Measurements from ENCODE around the gene LRRC63. TPM values are rescaled to one million over a fixed set of nuclear protein-coding genes. Genes with fewer than 3 reads are reported as not detected.

LRRC63 gene
- total and polyA plus RNA-seq, 2 of the 4 experiments (the other 2 are of a cell fraction), result not detected

DNA sequence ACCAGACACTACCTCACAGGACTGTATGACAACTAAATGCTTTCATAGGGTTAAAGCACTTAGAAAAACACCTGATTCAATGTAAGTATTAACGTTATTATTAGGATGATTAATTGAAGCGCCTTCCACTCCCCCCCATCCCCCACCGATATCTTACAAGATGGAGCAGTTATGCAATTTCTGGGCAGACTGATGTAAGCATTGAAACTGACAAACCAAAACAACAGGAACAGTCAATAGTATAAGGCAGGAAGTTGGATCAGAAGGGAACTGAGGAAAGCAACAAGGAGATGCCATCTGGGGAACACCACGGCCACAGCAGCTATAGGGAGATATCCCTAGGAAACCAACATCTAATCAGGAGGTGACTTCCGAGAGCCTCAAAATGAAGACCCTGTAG is 33.6 kb upstream of the LRRC63 start:
- Histone ChIP-seq H3K14ac (replicated peaks; ENCODE audit: low read depth, low read length) (no peak overlapping the region), H3K18ac (ENCODE audit: low read depth, low read length) (no peak overlapping the region), H3K4me2 (ENCODE audit: low read depth, low read length) (no peak overlapping the region), H3K9ac (ENCODE audit: low read depth, low read length) (no peak overlapping the region), H2BK120ac (ENCODE audit: low read depth, low read length) (no peak overlapping the region), H2BK15ac (ENCODE audit: low read depth, low read length) (no peak overlapping the region), H4K5ac (ENCODE audit: low read depth, low read length) (no peak overlapping the region), H3K56ac (ENCODE audit: extremely low read depth, insufficient read depth, low read length) (no peak overlapping the region), H3K4me1 (ENCODE audit: control insufficient read depth, insufficient read depth, low read length) (no peaks in the 10 kb centered on the region), H3K23ac (ENCODE audit: low read depth, low read length) (no peak overlapping the region), H2BK20ac (ENCODE audit: low read depth, low read length) (no peak overlapping the region), H3K36me3 (ENCODE audit: control insufficient read depth, insufficient read depth, low read length) (no peaks in the 10 kb centered on the region), H3K27ac (ENCODE audit: insufficient read depth, low read length) (no peak overlapping the region), H3K79me1 (ENCODE audit: low read depth in 1 of 2, low read length in 2 of 2) (no peaks in the 10 kb centered on the region), H3K27me3 (ENCODE audit: control insufficient read depth, insufficient read depth, low read length) (peaks cover 4% of the 10 kb centered on the region; the same call in 1 of the 2 replicates), H4K8ac (ENCODE audit: low read depth in 2 of 2, low read length in 2 of 2) (no peak overlapping the region), H3K9me1 (ENCODE audit: insufficient read depth, low read length) (no peaks in the 10 kb centered on the region), H3K4me3 (ENCODE audit: insufficient read depth, low read depth, low read length) (no peak overlapping the region), H2AFZ (replicated peaks; ENCODE audit: low read length, poor library complexity) (no peak overlapping the region), H2BK5ac (ENCODE audit: low read depth, low read length, poor library complexity, severe bottlenecking) (no peak overlapping the region), H3K9me3 (ENCODE audit: control insufficient read depth, insufficient read depth, low read length) (no peaks in the 10 kb centered on the region), H4K91ac (ENCODE audit: insufficient read depth, low read depth, low read length) (no peak overlapping the region), H3K4ac (ENCODE audit: low read depth, low read length) (no peak overlapping the region), H4K20me1 (ENCODE audit: insufficient read depth, low read length) (no peaks in the 10 kb centered on the region), H2AK5ac (ENCODE audit: low read depth, low read length) (no peak overlapping the region), H2AK9ac (replicated peaks; ENCODE audit: low read depth, low read length, poor library complexity) (no peak overlapping the region)
- WGBS, 2 experiments (ENCODE audit: extremely low coverage in 2 of 2, insufficient read length in 1 of 2), result no CpG with 5 or more reads among the region's 5 CpGs
- dilution Hi-C loops (cut with HindIII; ENCODE audit: low sequenced_read_pairs, unreplicated experiment), result no loop called here
- no TSS peak for BruUV-seq (replicated peaks)
- ChIA-PET CTCF (interaction anchor here (1.4 kb wide), 1 partner anchor 17 kb away, joined by 4 read pairs; no protein-coding TSS in a partner anchor), POLR2A (ENCODE audit: unreplicated experiment) (no interaction called here)
- TF ChIP-seq NFE2L2 (IDR thresholded peaks at IDR 0.05; ENCODE audit: low read depth, low read length), result no peak
- no peak for TF ChIP-seq BHLHE40 (IDR thresholded peaks at IDR 0.05; ENCODE audit: low read depth, low read length)
- no peak for TF ChIP-seq RAD21 (IDR thresholded peaks at IDR 0.05; ENCODE audit: low read length)
- no peak for TF ChIP-seq CTCF (conservative IDR thresholded peaks at IDR 0.05; ENCODE audit: low read depth, low read length)
- no peak for TF ChIP-seq FOS (IDR thresholded peaks at IDR 0.05; ENCODE audit: low read depth, low read length)
- TF ChIP-seq, protein P1, sequence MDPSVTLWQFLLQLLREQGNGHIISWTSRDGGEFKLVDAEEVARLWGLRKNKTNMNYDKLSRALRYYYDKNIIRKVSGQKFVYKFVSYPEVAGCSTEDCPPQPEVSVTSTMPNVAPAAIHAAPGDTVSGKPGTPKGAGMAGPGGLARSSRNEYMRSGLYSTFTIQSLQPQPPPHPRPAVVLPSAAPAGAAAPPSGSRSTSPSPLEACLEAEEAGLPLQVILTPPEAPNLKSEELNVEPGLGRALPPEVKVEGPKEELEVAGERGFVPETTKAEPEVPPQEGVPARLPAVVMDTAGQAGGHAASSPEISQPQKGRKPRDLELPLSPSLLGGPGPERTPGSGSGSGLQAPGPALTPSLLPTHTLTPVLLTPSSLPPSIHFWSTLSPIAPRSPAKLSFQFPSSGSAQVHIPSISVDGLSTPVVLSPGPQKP (IDR thresholded peaks at IDR 0.05; ENCODE audit: borderline replicate concordance, low read depth, low read length), result no peak
- TF ChIP-seq SMC3 (IDR thresholded peaks at IDR 0.05; ENCODE audit: low read depth, low read length), result no peak
- no peak for TF ChIP-seq MXI1 (IDR thresholded peaks at IDR 0.05; ENCODE audit: borderline replicate concordance, low read depth, low read length)
- intact Hi-C loops (cut with micrococcal nuclease), result no loop called here
- ATAC-seq (ENCODE audit: low read depth) (no peak), DNase-seq (no peak)
- in situ Hi-C loops (cut with MboI; ENCODE audit: low sequenced_read_pairs), result no loop called here
